GM18858 (cell line): ENCODE results near the gene ADARB2.
"Not testable (repeated sequence)": the region's sequence is repeated elsewhere in the genome, so short reads cannot be mapped to it uniquely, and the experiment has no call there.

Experiments used
- ATAC-seq: cut with Tn5 transposase; IDR thresholded peaks from one replicate; pipeline ENCODE4 v1.9.1; 2021; ENCODE audit not compliant: unreplicated experiment

The ADARB2 gene

DNA sequence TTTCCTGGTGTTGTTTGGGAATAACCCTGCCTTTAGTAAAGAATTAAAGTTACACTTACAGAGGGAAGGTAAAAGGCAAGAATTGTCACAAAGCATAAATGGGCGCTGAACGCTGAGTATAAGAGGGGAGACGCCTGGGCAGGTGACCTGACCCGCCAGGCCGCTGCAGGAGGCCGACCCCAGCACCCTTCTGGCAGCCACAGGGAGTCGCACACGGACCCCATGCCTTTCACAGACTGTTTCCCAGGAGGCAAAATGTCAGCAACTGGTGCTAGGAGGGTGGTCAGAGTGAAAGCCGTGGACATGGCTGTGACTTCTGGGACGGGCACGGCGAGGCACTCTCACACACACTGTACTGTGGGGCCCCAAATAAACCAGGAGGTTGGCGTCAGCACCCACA lies 392.9 kb downstream of the ADARB2 start:
- ATAC-seq = no peak

DNA sequence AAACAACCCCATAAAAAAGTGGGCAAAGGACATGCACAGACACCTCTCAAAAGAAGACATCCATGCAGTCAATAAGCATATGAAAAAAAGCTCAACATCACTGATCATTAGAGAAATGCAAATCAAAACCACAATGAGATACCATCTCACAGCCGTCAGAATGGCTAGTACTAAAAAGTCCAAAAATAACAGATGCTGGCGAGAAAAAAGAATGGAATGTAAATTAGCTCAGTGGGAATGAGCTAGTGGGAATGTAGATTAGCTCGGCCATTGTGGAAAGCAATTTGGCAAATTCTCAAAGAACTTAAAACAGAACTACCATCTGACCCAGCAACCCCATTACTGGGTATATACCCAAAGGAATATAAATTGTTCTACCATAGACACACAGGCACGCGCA lies 394.1 kb downstream of the ADARB2 start:
- ATAC-seq = no peak

DNA sequence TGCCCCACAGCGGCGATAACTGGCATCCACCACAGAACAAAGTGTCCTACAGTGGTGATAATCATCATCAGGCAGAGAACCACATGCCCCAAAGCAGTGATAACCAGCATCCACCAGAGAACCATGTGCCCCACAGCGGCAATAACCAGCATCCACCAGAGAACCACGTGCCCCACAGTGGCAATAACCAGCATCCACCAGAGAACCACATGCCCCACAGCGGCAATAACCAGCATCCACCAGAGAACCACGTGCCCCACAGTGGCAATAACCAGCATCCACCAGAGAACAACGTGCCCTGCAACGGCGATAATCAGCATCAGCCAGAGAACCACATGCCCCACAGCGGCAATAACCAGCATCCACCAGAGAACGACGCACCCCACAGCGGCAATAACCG lies 396.3 kb downstream of the ADARB2 start:
- ATAC-seq = not testable (repeated sequence)

DNA sequence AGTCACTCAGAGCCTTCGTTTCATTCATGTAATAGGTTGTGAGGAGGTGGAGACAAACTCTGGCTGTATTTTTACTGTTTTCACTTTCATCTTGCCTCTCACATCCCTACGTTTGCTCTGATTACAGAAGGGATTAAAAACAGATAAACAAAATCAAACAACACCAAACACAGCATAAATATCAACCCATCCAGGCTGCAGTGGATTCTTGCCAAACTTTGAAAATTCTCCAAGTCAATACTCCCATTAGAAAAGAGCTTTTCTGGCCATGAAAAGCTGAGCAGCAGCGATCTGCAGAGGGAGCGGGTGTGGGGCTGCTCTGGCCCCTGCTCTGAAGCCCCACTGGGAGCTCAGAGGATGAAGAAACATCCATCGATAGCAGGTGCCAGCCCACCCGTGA lies 397.9 kb downstream of the ADARB2 start:
- ATAC-seq = no peak

- no peak for ATAC-seq
These were observed 401.7 kb downstream of the ADARB2 start for GRCh38 chr10:1335642-1336041.

- ATAC-seq = no peak
These were observed 403.3 kb downstream of the ADARB2 start for GRCh38 chr10:1333981-1334380.

DNA sequence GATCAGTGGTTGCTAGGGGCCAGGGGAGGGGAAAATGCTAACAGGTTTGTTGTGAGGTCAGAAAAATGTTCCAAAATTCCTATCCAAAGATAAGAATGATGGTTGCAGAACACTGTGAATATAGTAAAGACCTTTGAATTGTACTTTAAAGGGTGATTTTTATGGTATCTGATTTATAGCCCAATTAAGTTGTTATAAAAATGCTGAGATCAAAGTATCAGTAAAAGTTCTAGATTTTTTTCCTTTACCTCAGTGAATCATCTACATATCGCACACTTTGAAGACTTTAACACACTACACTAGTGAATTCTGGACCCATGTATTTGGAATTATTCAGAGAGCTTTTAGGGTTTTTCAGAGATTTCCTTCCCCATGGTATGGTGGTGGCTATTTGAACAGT lies 405.8 kb downstream of the ADARB2 start:
- no peak for ATAC-seq

DNA sequence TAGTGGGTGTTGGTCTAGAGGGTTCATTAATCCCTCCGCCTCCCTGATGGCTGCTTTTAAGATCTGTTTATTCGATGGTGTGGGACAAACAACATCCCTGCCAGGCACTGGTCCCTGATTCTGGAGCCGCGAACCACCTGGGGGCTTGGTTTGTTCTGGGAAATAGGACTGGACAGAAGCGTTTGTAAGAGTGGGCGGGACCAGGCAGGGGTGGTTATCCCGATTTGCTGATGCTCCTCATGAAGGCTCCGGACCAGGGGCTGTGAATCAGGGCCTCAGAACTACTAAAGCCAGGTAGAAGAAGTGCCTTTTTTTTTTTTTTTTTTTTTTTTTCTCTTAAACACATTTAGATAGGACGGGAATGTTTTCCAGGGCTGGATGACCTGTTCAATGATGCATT lies 407.7 kb downstream of the ADARB2 start:
- ATAC-seq = no peak

DNA sequence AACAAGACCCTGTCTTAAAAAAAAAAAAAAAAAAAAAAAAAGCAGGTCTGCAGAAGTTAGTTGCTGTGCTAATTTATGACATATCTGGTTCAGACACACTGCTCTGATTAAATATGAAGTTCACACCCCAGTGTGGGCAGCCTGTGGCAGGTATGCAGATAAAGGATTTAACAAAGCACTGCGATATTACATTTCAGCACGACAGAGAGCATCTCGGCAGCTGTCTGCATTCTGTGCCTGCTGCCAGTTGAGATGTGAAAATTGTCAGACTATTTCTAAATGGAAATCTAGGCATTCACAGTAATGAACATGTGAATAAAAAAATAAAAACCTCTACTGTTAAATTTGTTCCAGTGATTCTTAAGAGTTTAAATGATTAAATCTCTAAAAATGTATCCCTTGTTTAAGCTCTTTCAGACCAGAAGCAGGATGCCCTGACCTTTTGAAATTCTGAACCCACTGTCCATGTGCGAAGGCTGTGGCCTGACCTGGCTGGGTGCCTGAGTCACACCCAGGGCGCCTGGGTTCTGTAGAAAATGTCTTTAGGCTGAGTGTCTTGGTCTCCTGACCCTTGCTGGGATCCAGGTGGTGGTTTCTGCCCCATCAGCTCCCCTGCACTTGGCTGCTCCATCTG lies 408.2 kb downstream of the ADARB2 start:
- ATAC-seq = no peak

DNA sequence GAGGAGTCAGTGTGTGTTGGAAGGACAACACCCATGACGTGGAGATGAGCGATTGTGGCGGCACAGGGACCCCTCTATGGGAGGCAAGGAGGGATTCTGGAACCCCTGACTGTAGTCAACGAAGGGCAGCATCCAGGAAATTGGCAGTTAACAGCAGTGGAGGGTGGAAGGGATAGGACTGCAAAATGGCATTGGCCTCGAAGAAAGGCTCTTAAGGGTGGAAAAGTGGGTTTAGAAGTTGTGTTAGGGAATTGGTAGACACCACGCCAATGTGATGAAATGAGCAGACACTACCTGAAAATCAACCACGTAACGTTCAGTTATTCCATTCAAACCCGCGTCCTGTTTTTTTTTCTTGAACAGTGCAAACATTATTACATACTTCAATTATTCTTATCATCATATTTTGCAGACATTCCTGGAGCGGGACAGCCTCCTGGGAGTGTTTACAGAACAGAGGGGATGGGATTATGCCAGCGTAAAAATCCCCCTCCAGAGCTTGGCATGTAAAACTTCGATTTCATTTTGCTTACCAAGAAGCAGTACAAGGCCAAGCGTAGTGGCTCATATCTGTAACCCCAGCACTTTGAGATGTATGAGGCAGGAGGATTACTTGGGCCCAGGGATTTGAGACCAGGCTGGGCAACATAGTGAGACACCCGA lies 409.0 kb downstream of the ADARB2 start:
- no peak for ATAC-seq

DNA sequence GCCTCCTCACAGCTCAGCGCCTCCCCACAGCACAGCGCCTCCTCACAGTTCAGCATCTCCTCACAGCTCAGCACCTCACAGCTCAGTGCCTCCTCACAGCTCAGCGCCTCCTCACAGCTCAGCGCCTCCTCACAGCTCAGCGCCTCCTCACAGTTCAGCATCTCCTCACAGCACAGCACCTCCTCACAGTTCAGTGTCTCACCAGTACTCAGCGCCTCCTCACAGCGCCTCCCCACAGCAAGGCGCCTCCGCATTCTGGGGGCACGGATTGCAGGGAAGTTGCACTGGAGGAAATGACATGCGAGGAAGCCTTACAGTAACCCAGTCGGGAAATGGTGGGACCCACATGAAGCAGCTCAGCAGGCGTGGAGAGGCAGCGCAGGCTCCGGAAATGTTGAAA lies 409.6 kb downstream of the ADARB2 start:
- no peak for ATAC-seq

- ATAC-seq = not testable (repeated sequence)
These were observed 410.8 kb downstream of the ADARB2 start for GRCh38 chr10:1326514-1326913.

GRCh38 chr10:1324903-1325302 lies 412.4 kb downstream of the ADARB2 start:
- no peak for ATAC-seq

DNA sequence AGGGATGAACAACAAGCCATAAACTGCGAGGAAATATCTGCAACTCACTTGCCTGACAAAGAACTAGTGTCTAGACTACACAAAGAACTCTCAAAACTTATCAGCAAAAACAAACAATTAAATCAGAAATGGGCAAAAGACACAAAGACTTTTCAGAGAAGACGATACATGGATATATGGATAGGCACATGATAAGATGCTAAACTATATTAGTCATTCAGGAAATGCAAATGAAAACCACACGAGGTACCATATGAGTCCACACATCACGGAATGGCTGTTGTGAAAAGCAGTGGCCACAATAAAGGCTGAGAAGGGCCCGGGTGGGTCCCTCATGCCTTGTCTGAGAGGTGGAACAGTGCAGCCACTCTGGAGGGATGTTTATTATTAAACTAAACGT lies 413.4 kb downstream of the ADARB2 start:
- ATAC-seq = no peak

DNA sequence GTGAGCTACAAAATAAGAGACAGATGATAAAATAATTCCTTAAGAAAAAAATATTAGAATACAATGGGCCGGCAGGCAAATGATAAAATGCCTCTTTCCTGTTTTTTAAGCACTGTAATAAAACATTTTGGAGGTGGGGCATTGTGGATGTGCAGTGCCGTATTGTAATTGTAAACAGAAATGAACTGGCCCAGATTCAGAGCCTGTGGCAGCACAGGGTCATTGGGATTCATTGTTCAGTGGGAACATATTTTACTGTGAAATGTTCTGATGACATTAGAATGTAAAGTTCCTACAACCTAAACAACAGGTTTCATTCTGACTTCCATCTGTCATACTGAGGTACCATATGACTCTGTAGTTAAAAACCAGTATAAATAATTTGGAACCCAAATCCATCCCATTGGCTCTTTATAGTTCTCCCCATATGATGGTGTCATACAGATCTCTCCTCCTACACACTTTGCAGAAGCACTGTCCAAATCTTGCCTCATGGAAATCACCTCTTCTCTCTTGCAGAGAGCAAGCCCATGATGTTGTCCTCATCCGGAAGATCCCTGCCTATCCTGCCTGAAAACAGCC lies 416.5 kb downstream of the ADARB2 start:
- no peak for ATAC-seq

- ATAC-seq = no peak
These were observed 420.5 kb downstream of the ADARB2 start for GRCh38 chr10:1316809-1317143.

DNA sequence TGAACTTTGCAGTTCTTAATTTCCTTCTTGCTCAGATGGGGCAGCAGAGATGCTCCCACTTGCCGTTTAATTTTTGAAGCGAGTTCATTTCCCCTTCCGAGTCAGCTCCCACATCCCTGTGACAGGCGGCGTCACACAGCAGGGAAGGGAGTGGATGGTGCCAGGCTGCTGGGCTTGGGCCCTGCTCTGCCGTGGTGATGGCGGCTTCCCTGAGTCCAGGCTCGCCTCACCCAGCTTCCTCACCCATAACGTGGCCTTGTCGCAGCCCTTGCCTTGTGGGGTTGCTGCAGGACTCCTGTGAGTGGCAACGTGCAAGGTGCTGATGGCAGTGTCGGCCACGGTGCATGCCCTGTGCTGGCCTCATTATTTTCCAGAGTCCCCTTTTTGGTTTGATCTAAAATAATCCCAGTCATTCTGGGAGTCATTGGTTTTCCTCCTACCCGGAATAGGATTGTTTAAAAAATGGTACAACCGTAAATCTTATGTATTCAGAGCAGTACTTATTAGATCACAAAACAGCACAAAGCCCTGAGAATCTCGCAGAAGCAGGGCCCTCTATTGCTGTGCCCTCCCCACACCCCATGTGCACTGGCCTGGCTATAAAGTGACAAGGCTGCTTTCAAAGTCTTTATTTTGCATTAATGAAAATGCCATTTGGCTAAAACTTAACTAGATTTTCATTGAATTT lies 421.1 kb downstream of the ADARB2 start:
- no peak for ATAC-seq

DNA sequence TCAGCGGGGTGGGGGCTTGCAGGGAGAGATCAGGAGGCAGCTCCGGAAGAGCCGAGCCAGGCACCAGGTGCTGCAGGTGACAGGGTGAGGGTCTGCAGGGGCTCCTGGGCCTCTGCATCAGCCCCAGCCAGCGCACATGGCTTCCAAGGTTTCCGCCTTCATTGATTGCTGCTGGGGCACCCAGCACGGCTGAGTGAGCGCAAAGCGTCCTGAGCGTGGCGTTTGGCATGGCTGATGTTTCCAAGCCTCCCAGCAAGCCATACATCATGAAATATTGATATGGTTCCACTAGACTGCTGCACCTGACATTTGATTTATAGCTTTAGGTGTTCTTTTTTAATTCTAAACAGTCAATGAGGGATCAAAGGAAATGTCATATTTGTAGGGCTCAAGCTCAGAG lies 422.1 kb downstream of the ADARB2 start:
- ATAC-seq = no peak

DNA sequence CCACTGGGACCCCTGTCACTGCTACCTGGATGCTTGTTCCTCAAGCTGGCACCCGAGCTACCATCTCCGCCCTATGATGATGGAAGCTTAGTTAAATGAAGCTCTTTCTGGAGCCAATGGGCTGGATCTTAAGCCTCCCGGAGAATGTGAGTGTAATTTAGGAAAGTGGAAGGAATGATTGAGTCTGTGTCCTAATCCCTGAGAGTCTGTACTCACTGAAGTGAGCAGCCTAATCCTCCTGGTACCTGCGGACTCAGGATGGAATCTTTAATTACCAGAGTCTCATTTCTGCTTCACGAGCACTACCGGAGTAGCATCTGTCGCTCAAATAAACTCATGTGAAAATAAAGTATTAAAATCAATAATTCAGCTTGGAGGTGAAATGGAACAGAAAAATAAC lies 425.6 kb downstream of the ADARB2 start:
- ATAC-seq = no peak

GRCh38 chr10:1310271-1310789 lies 427.0 kb downstream of the ADARB2 start:
- ATAC-seq = no peak

GRCh38 chr10:1309617-1310270 lies 427.6 kb downstream of the ADARB2 start:
- ATAC-seq = no peak
